Measurements from ENCODE around the gene COX11.

The COX11 gene

DNA sequence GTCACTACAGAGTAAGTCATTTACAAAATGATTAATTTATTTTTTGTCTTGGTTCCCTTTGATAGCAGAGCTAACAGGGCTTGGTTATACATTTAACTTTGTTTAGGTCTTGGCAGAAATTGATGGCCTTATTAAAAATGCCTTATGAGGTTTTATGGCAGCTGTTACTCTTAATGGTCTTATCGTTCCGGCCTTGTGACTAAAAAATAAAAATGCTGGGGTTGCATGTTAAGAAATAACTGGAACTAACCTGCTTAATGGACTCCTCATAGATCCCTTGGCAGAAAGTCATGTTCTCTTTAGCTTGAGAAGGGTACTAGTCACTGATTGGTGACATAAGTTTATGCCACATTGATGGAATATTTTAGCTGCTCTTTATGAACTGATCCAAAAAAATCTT lies 18.3 kb downstream of the COX11 start:
- no peaks in the 10 kb centered on the region for H3F3A ChIP-seq (ENCODE audit: insufficient read depth, low read length)
- no peak overlapping the region for H3K27ac ChIP-seq (ENCODE audit: low read length)
- no peak overlapping the region for H3K4me3 ChIP-seq (ENCODE audit: low read length)
- TF ChIP-seq EZH2phosphoT487 (IDR thresholded peaks at IDR 0.05; ENCODE audit: low read length) (no peak), EZH2 (optimal IDR thresholded peaks at IDR 0.05; ENCODE audit: low read depth, low read length) (no peak)
- TF ChIP-seq, protein P1, sequence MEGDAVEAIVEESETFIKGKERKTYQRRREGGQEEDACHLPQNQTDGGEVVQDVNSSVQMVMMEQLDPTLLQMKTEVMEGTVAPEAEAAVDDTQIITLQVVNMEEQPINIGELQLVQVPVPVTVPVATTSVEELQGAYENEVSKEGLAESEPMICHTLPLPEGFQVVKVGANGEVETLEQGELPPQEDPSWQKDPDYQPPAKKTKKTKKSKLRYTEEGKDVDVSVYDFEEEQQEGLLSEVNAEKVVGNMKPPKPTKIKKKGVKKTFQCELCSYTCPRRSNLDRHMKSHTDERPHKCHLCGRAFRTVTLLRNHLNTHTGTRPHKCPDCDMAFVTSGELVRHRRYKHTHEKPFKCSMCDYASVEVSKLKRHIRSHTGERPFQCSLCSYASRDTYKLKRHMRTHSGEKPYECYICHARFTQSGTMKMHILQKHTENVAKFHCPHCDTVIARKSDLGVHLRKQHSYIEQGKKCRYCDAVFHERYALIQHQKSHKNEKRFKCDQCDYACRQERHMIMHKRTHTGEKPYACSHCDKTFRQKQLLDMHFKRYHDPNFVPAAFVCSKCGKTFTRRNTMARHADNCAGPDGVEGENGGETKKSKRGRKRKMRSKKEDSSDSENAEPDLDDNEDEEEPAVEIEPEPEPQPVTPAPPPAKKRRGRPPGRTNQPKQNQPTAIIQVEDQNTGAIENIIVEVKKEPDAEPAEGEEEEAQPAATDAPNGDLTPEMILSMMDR (IDR thresholded peaks at IDR 0.05; ENCODE audit: low read length), result no peak
- no peaks in the 10 kb centered on the region for H3K36me3 ChIP-seq (replicated peaks; ENCODE audit: insufficient read depth, low read length)
- H3K9me3 ChIP-seq (replicated peaks; ENCODE audit: insufficient read depth, low read length), result no peaks in the 10 kb centered on the region
- no peak overlapping the region for H2AFZ ChIP-seq (ENCODE audit: low read length)
- H3K27me3 ChIP-seq (replicated peaks; ENCODE audit: insufficient read depth, low read length), result no peaks in the 10 kb centered on the region
- no peaks in the 10 kb centered on the region for H4K20me1 ChIP-seq (ENCODE audit: insufficient read depth, low read length)
- no peaks in the 10 kb centered on the region for H3K4me1 ChIP-seq (ENCODE audit: low read length)
- no peaks in the 10 kb centered on the region for H3K79me2 ChIP-seq (ENCODE audit: low read length)
- no peak overlapping the region for H3K4me2 ChIP-seq (ENCODE audit: low read depth, low read length)
- DNase-seq, result no peak
- H3K9me2 ChIP-seq (replicated peaks; ENCODE audit: insufficient read depth, low read length), result no peaks in the 10 kb centered on the region
- no peak overlapping the region for H3K9ac ChIP-seq (ENCODE audit: low read length)

DNA sequence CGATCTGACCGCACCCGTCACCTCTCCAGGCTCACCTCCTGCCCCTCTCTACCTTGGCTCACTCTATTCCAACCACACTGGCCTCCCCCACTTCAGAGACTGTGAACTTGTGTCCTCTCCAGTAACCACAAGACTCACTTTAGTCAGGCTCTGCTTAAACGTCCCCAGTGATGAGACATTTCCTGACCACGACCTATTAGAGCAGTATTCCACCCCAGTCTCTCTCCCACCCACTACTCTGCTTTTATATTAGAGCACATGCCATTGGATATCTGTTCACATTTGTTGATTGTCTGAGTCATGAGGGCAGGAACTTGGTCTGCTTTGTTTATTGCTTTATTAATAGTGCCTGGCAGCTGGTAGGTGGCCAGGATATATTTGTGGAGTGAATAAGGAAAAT lies 20.1 kb downstream of the COX11 start:
- Histone ChIP-seq H4K20me1 (ENCODE audit: insufficient read depth, low read length) (no peaks in the 10 kb centered on the region), H3K79me2 (ENCODE audit: low read length) (no peaks in the 10 kb centered on the region), H3K9ac (ENCODE audit: low read length) (no peak overlapping the region), H2AFZ (ENCODE audit: low read length) (no peak overlapping the region), H3K9me2 (replicated peaks; ENCODE audit: insufficient read depth, low read length) (no peaks in the 10 kb centered on the region), H3F3A (ENCODE audit: insufficient read depth, low read length) (no peaks in the 10 kb centered on the region), H3K27me3 (replicated peaks; ENCODE audit: insufficient read depth, low read length) (no peaks in the 10 kb centered on the region), H3K27ac (ENCODE audit: low read length) (no peak overlapping the region), H3K4me2 (ENCODE audit: low read depth, low read length) (no peak overlapping the region), H3K4me3 (ENCODE audit: low read length) (no peak overlapping the region), H3K9me3 (replicated peaks; ENCODE audit: insufficient read depth, low read length) (no peaks in the 10 kb centered on the region), H3K4me1 (ENCODE audit: low read length) (no peaks in the 10 kb centered on the region), H3K36me3 (replicated peaks; ENCODE audit: insufficient read depth, low read length) (no peaks in the 10 kb centered on the region)
- DNase-seq, result no peak
- TF ChIP-seq EZH2 (optimal IDR thresholded peaks at IDR 0.05; ENCODE audit: low read depth, low read length) (no peak), EZH2phosphoT487 (IDR thresholded peaks at IDR 0.05; ENCODE audit: low read length) (no peak)
- TF ChIP-seq, protein P1 (IDR thresholded peaks at IDR 0.05; ENCODE audit: low read length), result no peak

DNA sequence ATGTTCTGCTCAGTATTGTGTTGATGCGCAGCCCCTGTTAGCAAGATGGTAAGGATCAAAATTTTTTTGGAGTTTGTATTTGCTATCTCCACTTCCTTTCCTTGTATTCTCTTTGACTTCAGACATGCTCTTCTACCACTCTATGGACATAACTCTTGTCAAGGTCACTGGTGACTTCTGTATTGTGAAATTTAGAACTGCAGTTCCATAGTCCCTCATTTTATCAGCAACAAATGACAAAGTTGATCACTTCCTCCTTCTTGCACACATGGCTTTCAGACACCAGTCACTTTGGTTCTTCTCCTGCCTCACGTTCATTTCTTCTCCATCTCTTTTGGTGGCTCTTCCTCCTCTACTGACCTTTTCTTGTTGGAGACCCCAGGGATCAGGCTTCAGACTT lies 21.1 kb downstream of the COX11 start:
- TF ChIP-seq EZH2phosphoT487 (IDR thresholded peaks at IDR 0.05; ENCODE audit: low read length) (no peak), EZH2 (optimal IDR thresholded peaks at IDR 0.05; ENCODE audit: low read depth, low read length) (no peak)
- TF ChIP-seq, protein P1 (IDR thresholded peaks at IDR 0.05; ENCODE audit: low read length), result no peak
- Histone ChIP-seq H3K36me3 (replicated peaks; ENCODE audit: insufficient read depth, low read length) (no peaks in the 10 kb centered on the region), H3K27me3 (replicated peaks; ENCODE audit: insufficient read depth, low read length) (no peaks in the 10 kb centered on the region), H3K4me1 (ENCODE audit: low read length) (no peaks in the 10 kb centered on the region), H2AFZ (ENCODE audit: low read length) (no peak overlapping the region), H3F3A (ENCODE audit: insufficient read depth, low read length) (no peaks in the 10 kb centered on the region), H3K4me3 (ENCODE audit: low read length) (no peak overlapping the region), H3K9ac (ENCODE audit: low read length) (no peak overlapping the region), H3K9me2 (replicated peaks; ENCODE audit: insufficient read depth, low read length) (no peaks in the 10 kb centered on the region), H3K4me2 (ENCODE audit: low read depth, low read length) (no peak overlapping the region), H3K79me2 (ENCODE audit: low read length) (no peaks in the 10 kb centered on the region), H3K9me3 (replicated peaks; ENCODE audit: insufficient read depth, low read length) (no peaks in the 10 kb centered on the region), H3K27ac (ENCODE audit: low read length) (no peak overlapping the region), H4K20me1 (ENCODE audit: insufficient read depth, low read length) (no peaks in the 10 kb centered on the region)
- no peak for DNase-seq

All from MM.1S (cell line).